Breast epithelium (tissue), 4 donors: ENCODE results near the gene EOLA1. TPM values are rescaled to one million over a fixed set of nuclear protein-coding genes. Genes with fewer than 3 reads are reported as not detected.
"Not testable (repeated sequence)": the region's sequence is repeated elsewhere in the genome, so short reads cannot be mapped to it uniquely, and the experiment has no call there.

Experiments
- DNase-seq, 2 donors: peaks; one replicate each; pipeline ENCODE4 v3.0.0-alpha.2; 2019; ENCODE audit warnings: low spot score in 2 of 2
- H3K27ac ChIP-seq, 2 donors: fragments of 200-600 bp; sonication (generic) in 1 of 2; one replicate each; pipeline ENCODE4 v1.5.1; 2016 to 2019; ENCODE audit warnings: mild to moderate bottlenecking in 1 of 2
- H3K27me3 ChIP-seq, 2 donors: fragments of 200-600 bp; sonication (generic) in 1 of 2; one replicate each; pipeline versions ENCODE4 v1.5.1 to v1.6.0; 2017 to 2019; ENCODE audit warnings: control low read depth in 1 of 2, mild to moderate bottlenecking in 1 of 2
- H3K36me3 ChIP-seq: fragments of 200-600 bp; one replicate; pipeline ENCODE4 v1.5.1; 2019
- H3K4me1 ChIP-seq, 2 donors: fragments of 200-600 bp; sonication (generic); one replicate each; pipeline ENCODE4 v1.5.1; 2016 to 2019; ENCODE audit warnings: control low read depth in 1 of 2
- H3K4me3 ChIP-seq, 3 donors: fragments of 200-600 bp; sonication (generic); 1 replicate in 2 of 3; 2 replicates in 1 of 3; pipeline ENCODE4 v1.5.1; 2016 to 2019; ENCODE audit warnings: mild to moderate bottlenecking in 3 of 3, moderate library complexity in 2 of 3
- H3K9me3 ChIP-seq, 2 donors: fragments of 200-600 bp; sonication (generic) in 1 of 2; one replicate each; pipeline ENCODE4 v1.5.1; 2016 to 2019; ENCODE audit warnings: control low read depth in 1 of 2
- CTCF ChIP-seq, 3 donors: fragments of 450-650 bp; IDR thresholded peaks; one replicate each; pipeline ENCODE4 v1.5.1; 2016 to 2017; ENCODE audit warnings: antibody characterized with exemption in 3 of 3, mild to moderate bottlenecking in 3 of 3, moderate library complexity in 3 of 3
- POLR2A ChIP-seq: fragments of 450-650 bp; IDR thresholded peaks from one replicate; pipeline ENCODE4 v1.6.1; 2016; ENCODE audit warnings: antibody characterized with exemption, mild to moderate bottlenecking, moderate library complexity
- POLR2AphosphoS5 ChIP-seq, 3 donors: sonication (generic); formaldehyde crosslinking; IDR thresholded peaks; one replicate each; pipeline ENCODE4 v1.6.1; 2017; ENCODE audit warnings: antibody characterized with exemption in 3 of 3
- intact Hi-C: fragments of 100-400 bp; cut with DNase I; formaldehyde crosslinking; loops from one replicate; pipeline ENCODE4 v1.15.1; 2023; ENCODE audit warnings: low total_unique reads
- total RNA-seq, 3 donors: library from RNA; depleted of rRNA; stranded (reverse); fragments of >200 nt; gene quantifications; one replicate each; pipeline ENCODE4 v1.1.0, GENCODE V29; 2016

EOLA1 gene
- total RNA-seq, 3 donors from 2014 or later: 12.3 to 20.1 (median 17.7) TPM

- H3K4me1 ChIP-seq, intact Hi-C loops, H3K36me3 ChIP-seq, DNase-seq, H3K4me3 ChIP-seq, H3K27ac ChIP-seq, H3K27me3 ChIP-seq, H3K9me3 ChIP-seq: not testable (repeated sequence)
These were observed 5.7 kb upstream of the EOLA1 start for GRCh38 chrX:149534926-149535602.

DNA sequence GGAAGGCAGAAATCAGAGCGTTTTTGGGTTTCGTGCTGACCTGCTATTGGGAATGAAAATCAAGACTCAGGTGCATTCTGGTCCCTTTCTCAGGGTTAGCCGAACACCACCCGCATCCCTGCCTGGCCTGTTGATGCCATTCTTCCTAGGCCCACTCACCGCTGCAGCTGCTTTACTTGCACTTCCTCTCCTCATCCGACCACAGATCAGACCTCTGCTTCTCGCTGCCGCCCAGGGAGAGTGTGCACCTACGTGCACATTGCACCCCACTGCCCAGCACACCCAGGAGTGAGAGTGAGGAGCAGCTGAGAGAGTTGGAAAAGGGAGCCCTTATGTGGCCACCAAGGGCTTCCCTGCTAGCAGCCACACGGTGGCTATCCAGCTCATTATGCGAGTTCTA is 3.3 kb upstream of the EOLA1 start:
- DNase-seq, H3K4me3 ChIP-seq, intact Hi-C loops, H3K4me1 ChIP-seq, H3K27me3 ChIP-seq, H3K9me3 ChIP-seq, H3K36me3 ChIP-seq, H3K27ac ChIP-seq: not testable (repeated sequence)

- Histone ChIP-seq H3K9me3 (no peaks in the 10 kb centered on the region), H3K27me3 (no peaks in the 10 kb centered on the region), H3K27ac (peak overlapping the region; percentile 46 to 96), H3K4me3 (peak overlapping the region; percentile 56 to 74 (median 61)), H3K4me1 (peaks cover 0 to 4% of the 10 kb centered on the region in 2 donors), H3K36me3 (no peaks in the 10 kb centered on the region)
- TF ChIP-seq CTCF (IDR thresholded peaks at IDR 0.05) (no peak), POLR2A (no peak), POLR2AphosphoS5 (IDR thresholded peaks at IDR 0.05) (no peak)
- intact Hi-C loops: no loop called here
- DNase-seq: peak; percentile 83 to 87
These were observed 1.3 kb upstream of the EOLA1 start for GRCh38 chrX:149539283-149540130.

- peak; percentile 89 to 91 for DNase-seq
- Histone ChIP-seq H3K4me3 (peak overlapping the region; percentile 56 to 74 (median 61)), H3K36me3 (no peaks in the 10 kb centered on the region), H3K4me1 (peaks cover 0 to 4% of the 10 kb centered on the region in 2 donors), H3K27ac (peak overlapping the region; percentile 89 to 96), H3K27me3 (no peaks in the 10 kb centered on the region), H3K9me3 (no peaks in the 10 kb centered on the region)
- no peak for TF ChIP-seq CTCF (IDR thresholded peaks at IDR 0.05)
- no peak for TF ChIP-seq POLR2A
- TF ChIP-seq POLR2AphosphoS5 (IDR thresholded peaks at IDR 0.05): no peak
- intact Hi-C loops: no loop called here
These were observed 636 bp upstream of the EOLA1 start for GRCh38 chrX:149540131-149540620.

DNA sequence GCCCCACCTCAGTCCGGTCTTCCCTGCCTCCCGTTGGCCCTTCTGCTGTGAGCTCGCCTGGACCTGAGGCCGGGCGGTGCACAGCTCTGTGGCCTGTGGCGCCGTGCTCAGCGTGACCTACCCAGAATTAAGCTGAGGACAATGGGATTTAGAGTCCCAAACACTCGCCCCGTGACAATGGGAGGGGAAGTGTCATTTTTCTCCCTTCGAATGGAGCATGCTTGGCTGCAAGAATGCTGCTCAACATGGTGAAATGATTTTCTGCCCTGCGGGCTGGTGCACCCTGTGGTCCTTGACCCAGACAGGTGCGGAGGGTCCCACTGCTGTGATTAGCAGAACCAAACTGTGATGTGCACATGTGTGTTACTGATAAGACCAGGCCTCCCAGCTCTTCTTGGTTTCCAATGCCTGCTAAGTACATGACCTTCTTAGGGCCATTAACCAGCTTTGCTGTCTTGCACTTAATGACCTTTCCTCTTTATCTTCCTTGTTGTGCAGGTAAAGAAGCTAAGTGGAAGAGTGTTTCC is 772 bp downstream of the EOLA1 start:
- TF ChIP-seq POLR2AphosphoS5 (IDR thresholded peaks at IDR 0.05): no peak
- TF ChIP-seq CTCF (IDR thresholded peaks at IDR 0.05): no peak
- TF ChIP-seq POLR2A: no peak
- Histone ChIP-seq H3K9me3 (no peaks in the 10 kb centered on the region), H3K27ac (peak overlapping the region; percentile 89 to 96), H3K27me3 (no peaks in the 10 kb centered on the region), H3K4me3 (peak overlapping the region; percentile 56 to 74 (median 61)), H3K4me1 (peaks cover 0 to 4% of the 10 kb centered on the region in 2 donors), H3K36me3 (no peaks in the 10 kb centered on the region)
- intact Hi-C loops: no loop called here
- no peak for DNase-seq

- intact Hi-C loops, H3K4me3 ChIP-seq, H3K27me3 ChIP-seq, DNase-seq, H3K9me3 ChIP-seq, H3K36me3 ChIP-seq, H3K4me1 ChIP-seq: not testable (repeated sequence)
- H3K27ac ChIP-seq: peak overlapping the region in 1 of 2 donors; percentile 20
These were observed 5.0 kb downstream of the EOLA1 start for GRCh38 chrX:149545545-149546543.

GRCh38 chrX:149546962-149547361 is 6.2 kb downstream of the EOLA1 start:
- intact Hi-C loops, H3K4me1 ChIP-seq, H3K36me3 ChIP-seq: not testable (repeated sequence)

DNA sequence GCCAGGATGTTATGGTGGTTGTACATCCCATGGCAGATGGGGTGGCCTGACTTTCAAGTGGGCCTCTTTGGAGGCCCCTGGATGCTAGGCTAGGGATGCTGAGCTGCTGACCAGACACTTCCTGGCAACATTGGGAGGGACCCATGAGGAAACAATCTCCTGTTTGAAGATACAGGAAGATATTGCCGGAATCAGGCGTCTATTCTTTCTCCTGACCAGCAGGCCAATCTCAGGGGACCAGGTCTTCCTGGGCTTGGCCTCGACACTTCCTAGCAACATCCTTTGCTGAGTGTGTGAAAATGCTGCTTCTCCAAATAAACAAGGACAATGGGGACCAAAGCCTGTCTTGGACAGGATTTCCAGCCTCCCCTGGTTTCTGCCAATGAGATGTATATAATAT is 7.0 kb downstream of the EOLA1 start:
- H3K4me1 ChIP-seq, intact Hi-C loops, H3K9me3 ChIP-seq, H3K27me3 ChIP-seq, H3K36me3 ChIP-seq, H3K4me3 ChIP-seq, DNase-seq, H3K27ac ChIP-seq: not testable (repeated sequence)

More at GRCh38 chrX:149546962-149547361, 6.2 kb downstream of the EOLA1 start:
- not testable (repeated sequence) for H3K9me3 ChIP-seq, H3K27ac ChIP-seq, DNase-seq, H3K27me3 ChIP-seq, H3K4me3 ChIP-seq
